ENCODE results near the gene IREB2. TPM values are rescaled to one million over a fixed set of nuclear protein-coding genes. Genes with fewer than 3 reads are reported as not detected.
"Not testable (repeated sequence)": the region's sequence is repeated elsewhere in the genome, so short reads cannot be mapped to it uniquely, and the experiment has no call there.

Gene IREB2
- total and polyA plus RNA-seq, 9 donors = 15.2 to 54.5 (median 44.8) TPM

DNA sequence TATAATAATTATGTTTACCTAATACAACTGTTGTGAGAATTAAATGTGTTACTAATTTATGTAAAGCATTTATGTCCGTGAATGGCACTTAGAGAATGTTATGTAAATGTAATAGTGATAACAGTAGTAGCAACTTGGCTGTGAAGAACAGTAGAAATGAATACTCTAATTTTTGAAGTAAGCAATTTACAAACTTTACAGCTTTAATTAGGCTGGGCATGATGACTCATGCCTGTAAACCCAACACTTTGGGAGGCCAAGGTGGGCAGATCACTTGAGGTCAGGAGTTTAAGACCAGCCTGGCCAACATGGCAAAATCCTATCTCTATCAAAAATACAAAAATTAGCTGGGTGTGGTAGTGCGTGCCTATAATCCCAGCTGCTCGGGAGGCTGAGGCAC, 33.9 kb upstream of the IREB2 start:
- Histone ChIP-seq H3K27me3 (no peaks in the 10 kb centered on the region), H3K9me3 (no peaks in the 10 kb centered on the region), H3K27ac (no peak overlapping the region), H3K4me1 (ENCODE audit: insufficient read depth) (no peaks in the 10 kb centered on the region), H3K36me3 (no peaks in the 10 kb centered on the region), H3K4me3 (no peak overlapping the region)
- DNase-seq = no peak
- intact Hi-C loops (cut with DNase I) = no loop called here
- 74 to 85% (median 84%) methylated on average over 3 of the region's 3 CpGs for WGBS, 3 donors
- TF ChIP-seq EP300 (IDR thresholded peaks at IDR 0.05) = no peak
- TF ChIP-seq, protein P1, sequence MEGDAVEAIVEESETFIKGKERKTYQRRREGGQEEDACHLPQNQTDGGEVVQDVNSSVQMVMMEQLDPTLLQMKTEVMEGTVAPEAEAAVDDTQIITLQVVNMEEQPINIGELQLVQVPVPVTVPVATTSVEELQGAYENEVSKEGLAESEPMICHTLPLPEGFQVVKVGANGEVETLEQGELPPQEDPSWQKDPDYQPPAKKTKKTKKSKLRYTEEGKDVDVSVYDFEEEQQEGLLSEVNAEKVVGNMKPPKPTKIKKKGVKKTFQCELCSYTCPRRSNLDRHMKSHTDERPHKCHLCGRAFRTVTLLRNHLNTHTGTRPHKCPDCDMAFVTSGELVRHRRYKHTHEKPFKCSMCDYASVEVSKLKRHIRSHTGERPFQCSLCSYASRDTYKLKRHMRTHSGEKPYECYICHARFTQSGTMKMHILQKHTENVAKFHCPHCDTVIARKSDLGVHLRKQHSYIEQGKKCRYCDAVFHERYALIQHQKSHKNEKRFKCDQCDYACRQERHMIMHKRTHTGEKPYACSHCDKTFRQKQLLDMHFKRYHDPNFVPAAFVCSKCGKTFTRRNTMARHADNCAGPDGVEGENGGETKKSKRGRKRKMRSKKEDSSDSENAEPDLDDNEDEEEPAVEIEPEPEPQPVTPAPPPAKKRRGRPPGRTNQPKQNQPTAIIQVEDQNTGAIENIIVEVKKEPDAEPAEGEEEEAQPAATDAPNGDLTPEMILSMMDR (IDR thresholded peaks at IDR 0.05) = no peak
- TF ChIP-seq POLR2A (IDR thresholded peaks at IDR 0.05) = no peak

DNA sequence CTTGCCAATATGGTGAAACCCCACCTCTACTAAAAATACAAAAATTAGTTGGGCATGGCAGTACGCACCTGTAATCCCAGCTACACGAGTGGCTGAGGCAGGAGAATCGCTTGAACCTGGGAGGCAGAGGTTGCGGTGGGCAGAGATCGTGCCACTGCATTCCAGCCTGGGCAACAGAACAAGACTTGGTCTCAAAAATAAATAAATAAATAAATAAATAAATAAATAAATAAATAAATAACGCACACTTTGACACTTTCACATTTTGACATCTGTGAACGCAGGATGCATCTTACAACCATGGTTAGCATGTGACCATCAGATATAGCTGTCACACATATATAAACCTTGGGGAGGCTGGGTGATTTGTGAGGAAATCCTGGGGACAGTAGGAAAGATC, 33.2 kb upstream of the IREB2 start:
- intact Hi-C loops (cut with DNase I); H3K36me3 ChIP-seq; H3K27ac ChIP-seq; H3K27me3 ChIP-seq; H3K4me3 ChIP-seq; DNase-seq; H3K9me3 ChIP-seq; H3K4me1 ChIP-seq (ENCODE audit: insufficient read depth): not testable (repeated sequence)
- WGBS, 3 donors = 87 to 91% (median 91%) methylated on average over 7 of the region's 7 CpGs

DNA sequence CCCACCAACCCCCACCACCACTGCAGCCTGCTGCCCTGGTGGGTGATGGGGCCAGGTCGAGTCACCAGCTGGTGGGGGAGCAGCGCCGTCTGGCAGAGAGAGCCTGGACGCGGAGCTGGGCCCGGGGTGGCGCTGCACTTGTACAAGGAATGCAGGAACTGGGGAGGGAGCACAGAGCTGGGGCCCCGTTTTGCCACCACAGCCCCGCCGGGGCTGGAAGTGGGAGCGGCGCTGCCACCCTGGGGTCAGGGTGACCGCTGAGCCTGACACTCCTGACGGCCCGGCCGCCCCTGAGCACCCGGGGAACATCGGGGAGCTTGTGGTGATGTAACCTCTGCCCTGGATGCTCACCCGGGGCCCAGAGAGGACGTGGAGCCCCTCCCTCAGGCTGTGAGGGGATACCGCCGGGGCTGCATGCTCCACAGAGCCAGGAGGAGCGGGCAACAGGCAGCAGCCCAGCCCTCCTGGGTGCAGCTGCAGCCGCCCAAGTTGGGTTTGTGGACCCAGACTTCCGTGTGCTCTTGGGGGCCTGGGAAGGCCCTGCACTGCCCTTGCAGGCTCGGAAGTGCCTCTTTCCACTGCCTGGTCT, 32.6 kb upstream of the IREB2 start:
- H3K4me1 ChIP-seq (ENCODE audit: insufficient read depth) = no peaks in the 10 kb centered on the region
- no peak overlapping the region for H3K4me3 ChIP-seq
- DNase-seq = no peak
- no peaks in the 10 kb centered on the region for H3K36me3 ChIP-seq
- no peaks in the 10 kb centered on the region for H3K9me3 ChIP-seq
- WGBS, 3 donors = 16 to 58% (median 19%) methylated on average over 23 to 26 of the region's 26 CpGs
- no peak overlapping the region for H3K27ac ChIP-seq
- TF ChIP-seq, protein P1 (IDR thresholded peaks at IDR 0.05) = no peak
- TF ChIP-seq POLR2A (IDR thresholded peaks at IDR 0.05) (no peak), EP300 (IDR thresholded peaks at IDR 0.05) (no peak)
- intact Hi-C loops (cut with DNase I) = no loop called here
- no peaks in the 10 kb centered on the region for H3K27me3 ChIP-seq

DNA sequence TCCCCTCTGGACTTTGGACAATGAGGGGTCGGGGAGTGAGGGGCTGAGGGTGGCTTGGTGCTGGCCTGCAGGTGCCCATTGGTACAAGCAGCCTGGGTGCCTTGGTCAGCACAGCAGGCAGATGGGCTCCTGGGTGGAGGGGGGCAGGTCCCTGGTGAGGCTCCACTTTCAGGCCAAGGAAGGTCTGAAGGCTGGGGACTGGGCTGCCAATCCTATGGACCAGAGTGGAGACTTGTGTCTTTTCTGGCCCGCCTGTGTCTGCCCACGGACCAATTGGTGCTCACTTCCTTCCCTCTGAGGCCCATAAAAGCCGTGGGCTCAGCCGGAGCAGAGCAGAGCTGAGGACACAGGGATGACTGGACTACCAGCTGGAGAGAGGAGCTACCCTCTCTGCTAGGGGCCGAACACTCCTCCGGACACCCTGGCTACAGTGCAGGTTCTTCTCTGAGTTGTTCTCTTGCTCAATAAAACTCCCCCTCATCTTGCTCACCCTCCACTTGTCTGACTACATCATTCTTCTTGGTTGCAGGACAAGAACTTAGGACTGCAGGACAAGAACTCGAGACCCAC, 31.9 kb upstream of the IREB2 start:
- TF ChIP-seq POLR2A (IDR thresholded peaks at IDR 0.05) (no peak), EP300 (IDR thresholded peaks at IDR 0.05) (no peak)
- TF ChIP-seq, protein P1 (IDR thresholded peaks at IDR 0.05) = no peak
- no peaks in the 10 kb centered on the region for H3K27me3 ChIP-seq
- intact Hi-C loops (cut with DNase I) = no loop called here
- H3K9me3 ChIP-seq = no peaks in the 10 kb centered on the region
- DNase-seq = no peak
- no peak overlapping the region for H3K27ac ChIP-seq
- H3K4me1 ChIP-seq (ENCODE audit: insufficient read depth) = no peaks in the 10 kb centered on the region
- 63 to 81% (median 72%) methylated on average over 8 of the region's 8 CpGs for WGBS, 3 donors
- H3K36me3 ChIP-seq = no peaks in the 10 kb centered on the region
- no peak overlapping the region for H3K4me3 ChIP-seq

DNA sequence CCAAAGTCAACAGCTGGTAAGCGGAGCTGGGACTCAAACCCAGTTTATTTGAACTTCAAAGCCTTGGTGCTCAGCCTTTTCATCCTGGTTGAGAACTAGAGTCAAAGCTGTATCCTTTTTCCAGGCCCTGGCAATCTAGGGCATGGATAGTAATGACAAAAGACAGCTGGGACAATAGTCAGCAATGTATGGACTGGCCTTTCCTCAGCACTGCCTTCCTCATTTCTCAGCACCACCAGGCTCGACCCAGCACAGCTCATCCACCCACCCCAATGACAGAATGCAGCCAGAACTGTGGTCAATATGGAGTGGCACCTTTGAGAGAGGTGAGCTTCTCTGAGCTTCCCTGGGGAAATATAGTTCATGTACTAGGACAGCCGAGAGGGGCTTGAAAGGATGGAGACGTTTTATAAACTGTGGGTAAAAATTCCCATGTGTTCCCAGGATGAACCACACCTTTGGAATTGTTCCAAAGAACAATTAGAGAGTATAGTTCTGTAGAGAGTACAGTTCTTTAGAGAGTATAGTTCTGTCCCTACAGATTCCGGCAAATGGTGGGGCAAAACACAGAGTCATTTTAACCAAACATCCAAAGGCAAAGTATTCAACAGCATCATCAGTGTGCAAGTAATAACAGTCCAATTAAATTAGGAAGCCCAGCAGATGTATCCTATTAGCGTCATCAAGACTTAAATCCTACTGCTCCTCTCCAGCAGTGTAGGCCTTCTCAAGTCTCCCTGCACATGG, 30.2 kb upstream of the IREB2 start:
- intact Hi-C loops (cut with DNase I) = no loop called here
- H3K4me3 ChIP-seq = no peak overlapping the region
- no peak for DNase-seq
- H3K9me3 ChIP-seq = no peaks in the 10 kb centered on the region
- 52 to 60% (median 58%) methylated on average over 6 of the region's 6 CpGs for WGBS, 3 donors
- no peak for TF ChIP-seq EP300 (IDR thresholded peaks at IDR 0.05)
- TF ChIP-seq, protein P1 (IDR thresholded peaks at IDR 0.05) = no peak
- TF ChIP-seq POLR2A (IDR thresholded peaks at IDR 0.05) = no peak
- H3K27ac ChIP-seq = no peak overlapping the region
- H3K27me3 ChIP-seq = no peaks in the 10 kb centered on the region
- no peaks in the 10 kb centered on the region for H3K36me3 ChIP-seq
- no peaks in the 10 kb centered on the region for H3K4me1 ChIP-seq (ENCODE audit: insufficient read depth)

Measured in ovary (tissue), 9 donors.